Left ventricle myocardium inferior (tissue), 1 donor: ENCODE results near the gene ADAM33. TPM values are rescaled to one million over a fixed set of nuclear protein-coding genes. Genes with fewer than 3 reads are reported as not detected.

Source experiments
- DNase-seq: peaks from one replicate; pipeline ENCODE4 v3.0.0-alpha.2; 2020
- H3K27ac ChIP-seq: fragments of 200-600 bp; replicated peaks from 2 replicates; pipeline ENCODE4 v1.8.0; 2021
- H3K27me3 ChIP-seq: fragments of 200-600 bp; 2 replicates; pipeline ENCODE4 v1.8.0; 2021; ENCODE audit warnings: low read depth
- H3K36me3 ChIP-seq: fragments of 200-600 bp; 2 replicates; pipeline ENCODE4 v1.8.0; 2021
- H3K4me1 ChIP-seq: fragments of 200-600 bp; 2 replicates; pipeline ENCODE4 v1.8.0; 2021
- H3K4me3 ChIP-seq: fragments of 200-600 bp; 2 replicates; pipeline ENCODE4 v1.8.0; 2021; ENCODE audit warnings: mild to moderate bottlenecking, moderate library complexity
- H3K9me3 ChIP-seq: fragments of 200-600 bp; replicated peaks from 2 replicates; pipeline ENCODE4 v1.8.0; 2021
- CTCF ChIP-seq: fragments of 200-600 bp; IDR thresholded peaks from 2 replicates; pipeline ENCODE4 v1.8.0; 2021; ENCODE audit warnings: antibody characterized with exemption, mild to moderate bottlenecking, borderline replicate concordance
- intact Hi-C: fragments of 100-400 bp; cut with micrococcal nuclease; formaldehyde crosslinking; loops from one replicate; pipeline ENCODE4 v1.11.0; 2022
- total RNA-seq: library from RNA; stranded (reverse); fragmentation: NEBNext Ultra II Directional; extraction: Animal tissue kit (Norgen Biotek cat#: 25700); gene quantifications from one replicate; pipeline ENCODE4 v1.2.1, GENCODE V29; 2021
- donor health status: DM: no; HTN: yes; CAD: no; lungs with severe emphysema.

The ADAM33 gene
- total RNA-seq, 1 donor from 2014 or later, result 10.8 TPM

GRCh38 chr20:3728354-3728753 is 46.5 kb upstream of the ADAM33 start:
- DNase-seq, result no peak
- H3K27ac ChIP-seq, result peak overlapping the region; percentile 95
- peaks cover 68% of the 10 kb centered on the region for H3K4me1 ChIP-seq
- no peaks in the 10 kb centered on the region for H3K36me3 ChIP-seq
- no peak for TF ChIP-seq CTCF
- intact Hi-C loops, result no loop called here
- H3K27me3 ChIP-seq, result peaks cover 63% of the 10 kb centered on the region
- H3K9me3 ChIP-seq, result no peaks in the 10 kb centered on the region
- no peak overlapping the region for H3K4me3 ChIP-seq

GRCh38 chr20:3727401-3728021 is 45.7 kb upstream of the ADAM33 start:
- Histone ChIP-seq H3K4me1 (peaks cover 62% of the 10 kb centered on the region), H3K27ac (peak overlapping the region; percentile 95), H3K36me3 (no peaks in the 10 kb centered on the region), H3K27me3 (peaks cover 55% of the 10 kb centered on the region), H3K9me3 (no peaks in the 10 kb centered on the region), H3K4me3 (peak overlapping the region; percentile 17)
- no peak for DNase-seq
- no peak for TF ChIP-seq CTCF
- intact Hi-C loops, result no loop called here

GRCh38 chr20:3724356-3724755 is 42.5 kb upstream of the ADAM33 start:
- intact Hi-C loops, result no loop called here
- TF ChIP-seq CTCF, result no peak
- no peak overlapping the region for H3K4me3 ChIP-seq

GRCh38 chr20:3723284-3723683 is 41.5 kb upstream of the ADAM33 start:
- no peak overlapping the region for H3K4me3 ChIP-seq
- TF ChIP-seq CTCF, result no peak
- peaks cover 21% of the 10 kb centered on the region for H3K4me1 ChIP-seq
- H3K27me3 ChIP-seq, result peaks cover 33% of the 10 kb centered on the region
- DNase-seq, result no peak
- intact Hi-C loops, result no loop called here
- no peaks in the 10 kb centered on the region for H3K9me3 ChIP-seq
- no peaks in the 10 kb centered on the region for H3K36me3 ChIP-seq
- H3K27ac ChIP-seq, result no peak overlapping the region

More at GRCh38 chr20:3724356-3724755, 42.5 kb upstream of the ADAM33 start:
- no peak for DNase-seq
- peaks cover 32% of the 10 kb centered on the region for H3K4me1 ChIP-seq
- peaks cover 39% of the 10 kb centered on the region for H3K27me3 ChIP-seq
- no peak overlapping the region for H3K27ac ChIP-seq
- no peaks in the 10 kb centered on the region for H3K9me3 ChIP-seq
- no peaks in the 10 kb centered on the region for H3K36me3 ChIP-seq

DNA sequence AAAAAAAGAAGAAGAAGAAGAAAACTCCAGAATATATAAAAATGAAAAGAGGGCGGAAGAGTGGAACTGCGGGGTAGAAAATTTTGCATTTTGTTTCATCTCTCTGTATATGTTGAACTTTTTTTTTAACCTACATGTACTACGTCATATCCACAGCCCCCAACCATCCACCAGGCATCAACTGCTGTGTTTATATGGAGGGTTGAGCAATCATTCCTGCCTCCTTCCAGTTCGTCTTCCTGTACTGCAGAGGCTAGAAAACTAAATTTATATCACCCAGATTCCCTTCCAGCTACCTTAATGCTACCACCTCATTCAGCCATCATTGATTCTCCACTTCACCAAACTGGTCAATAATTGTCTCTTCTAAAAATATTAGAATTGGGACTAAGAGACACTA is 40.1 kb upstream of the ADAM33 start:
- TF ChIP-seq CTCF, result no peak
- intact Hi-C loops, result no loop called here

More for the DNA sequence above, 40.1 kb upstream of the ADAM33 start:
- peaks cover 8% of the 10 kb centered on the region for H3K4me1 ChIP-seq
- H3K9me3 ChIP-seq, result no peaks in the 10 kb centered on the region
- no peaks in the 10 kb centered on the region for H3K36me3 ChIP-seq
- H3K4me3 ChIP-seq, result no peak overlapping the region
- H3K27ac ChIP-seq, result no peak overlapping the region
- H3K27me3 ChIP-seq, result peaks cover 20% of the 10 kb centered on the region
- DNase-seq, result no peak
